ENCODE data around the gene PES1. TPM values are rescaled to one million over a fixed set of nuclear protein-coding genes. Genes with fewer than 3 reads are reported as not detected.

Gene PES1
- total RNA-seq, 1 donor from 2014 or later: 68.2 TPM

DNA sequence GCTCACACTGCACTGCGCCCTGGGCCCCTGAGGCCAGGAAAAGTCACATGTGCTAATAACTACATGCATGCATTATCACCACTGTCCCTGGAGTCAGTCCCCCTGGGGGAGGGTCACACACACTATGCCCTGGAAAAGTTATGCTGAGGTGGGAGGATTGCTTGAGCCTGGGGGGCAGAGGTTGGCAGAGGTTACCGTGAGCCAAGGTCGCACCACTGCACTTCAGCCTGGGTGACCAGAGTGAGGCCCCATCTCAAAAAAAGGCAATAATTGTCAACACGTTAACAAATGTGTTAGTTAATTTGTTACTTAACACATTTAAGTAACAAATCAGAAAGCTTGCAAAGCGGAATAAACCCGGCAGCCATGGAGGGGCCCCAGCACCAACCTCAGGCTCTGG, 31.8 kb downstream of the PES1 start:
- no peak for DNase-seq (ENCODE audit: low spot score in 2 of 2, unreplicated experiment in 2 of 2)
- TF ChIP-seq, protein P1, sequence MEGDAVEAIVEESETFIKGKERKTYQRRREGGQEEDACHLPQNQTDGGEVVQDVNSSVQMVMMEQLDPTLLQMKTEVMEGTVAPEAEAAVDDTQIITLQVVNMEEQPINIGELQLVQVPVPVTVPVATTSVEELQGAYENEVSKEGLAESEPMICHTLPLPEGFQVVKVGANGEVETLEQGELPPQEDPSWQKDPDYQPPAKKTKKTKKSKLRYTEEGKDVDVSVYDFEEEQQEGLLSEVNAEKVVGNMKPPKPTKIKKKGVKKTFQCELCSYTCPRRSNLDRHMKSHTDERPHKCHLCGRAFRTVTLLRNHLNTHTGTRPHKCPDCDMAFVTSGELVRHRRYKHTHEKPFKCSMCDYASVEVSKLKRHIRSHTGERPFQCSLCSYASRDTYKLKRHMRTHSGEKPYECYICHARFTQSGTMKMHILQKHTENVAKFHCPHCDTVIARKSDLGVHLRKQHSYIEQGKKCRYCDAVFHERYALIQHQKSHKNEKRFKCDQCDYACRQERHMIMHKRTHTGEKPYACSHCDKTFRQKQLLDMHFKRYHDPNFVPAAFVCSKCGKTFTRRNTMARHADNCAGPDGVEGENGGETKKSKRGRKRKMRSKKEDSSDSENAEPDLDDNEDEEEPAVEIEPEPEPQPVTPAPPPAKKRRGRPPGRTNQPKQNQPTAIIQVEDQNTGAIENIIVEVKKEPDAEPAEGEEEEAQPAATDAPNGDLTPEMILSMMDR (IDR thresholded peaks at IDR 0.05; ENCODE audit: unreplicated experiment): no peak
- Mint-ChIP-seq H3K27ac (no peak overlapping the region), H3K27me3 (ENCODE audit: low read depth) (no peaks in the 10 kb centered on the region), H3K4me3 (no peak overlapping the region), H3K9me3 (no peaks in the 10 kb centered on the region), H3K36me3 (no peaks in the 10 kb centered on the region), H3K4me1 (no peaks in the 10 kb centered on the region)

- Mint-ChIP-seq H3K27ac (no peak overlapping the region), H3K27me3 (ENCODE audit: low read depth) (no peaks in the 10 kb centered on the region), H3K36me3 (no peaks in the 10 kb centered on the region), H3K9me3 (no peaks in the 10 kb centered on the region), H3K4me3 (no peak overlapping the region), H3K4me1 (no peaks in the 10 kb centered on the region)
- DNase-seq (ENCODE audit: low spot score in 2 of 2, unreplicated experiment in 2 of 2): no peak
- TF ChIP-seq, protein P1 (IDR thresholded peaks at IDR 0.05; ENCODE audit: unreplicated experiment): no peak
Observed at GRCh38 chr22:30557243-30557642, 34.5 kb downstream of the PES1 start.

- Mint-ChIP-seq H3K36me3 (no peaks in the 10 kb centered on the region), H3K4me3 (no peak overlapping the region), H3K27ac (no peak overlapping the region), H3K4me1 (no peaks in the 10 kb centered on the region), H3K27me3 (ENCODE audit: low read depth) (no peaks in the 10 kb centered on the region), H3K9me3 (no peaks in the 10 kb centered on the region)
- no peak for DNase-seq (ENCODE audit: low spot score in 2 of 2, unreplicated experiment in 2 of 2)
- TF ChIP-seq, protein P1 (IDR thresholded peaks at IDR 0.05; ENCODE audit: unreplicated experiment): no peak
Observed at GRCh38 chr22:30556388-30556787, 35.3 kb downstream of the PES1 start.

DNA sequence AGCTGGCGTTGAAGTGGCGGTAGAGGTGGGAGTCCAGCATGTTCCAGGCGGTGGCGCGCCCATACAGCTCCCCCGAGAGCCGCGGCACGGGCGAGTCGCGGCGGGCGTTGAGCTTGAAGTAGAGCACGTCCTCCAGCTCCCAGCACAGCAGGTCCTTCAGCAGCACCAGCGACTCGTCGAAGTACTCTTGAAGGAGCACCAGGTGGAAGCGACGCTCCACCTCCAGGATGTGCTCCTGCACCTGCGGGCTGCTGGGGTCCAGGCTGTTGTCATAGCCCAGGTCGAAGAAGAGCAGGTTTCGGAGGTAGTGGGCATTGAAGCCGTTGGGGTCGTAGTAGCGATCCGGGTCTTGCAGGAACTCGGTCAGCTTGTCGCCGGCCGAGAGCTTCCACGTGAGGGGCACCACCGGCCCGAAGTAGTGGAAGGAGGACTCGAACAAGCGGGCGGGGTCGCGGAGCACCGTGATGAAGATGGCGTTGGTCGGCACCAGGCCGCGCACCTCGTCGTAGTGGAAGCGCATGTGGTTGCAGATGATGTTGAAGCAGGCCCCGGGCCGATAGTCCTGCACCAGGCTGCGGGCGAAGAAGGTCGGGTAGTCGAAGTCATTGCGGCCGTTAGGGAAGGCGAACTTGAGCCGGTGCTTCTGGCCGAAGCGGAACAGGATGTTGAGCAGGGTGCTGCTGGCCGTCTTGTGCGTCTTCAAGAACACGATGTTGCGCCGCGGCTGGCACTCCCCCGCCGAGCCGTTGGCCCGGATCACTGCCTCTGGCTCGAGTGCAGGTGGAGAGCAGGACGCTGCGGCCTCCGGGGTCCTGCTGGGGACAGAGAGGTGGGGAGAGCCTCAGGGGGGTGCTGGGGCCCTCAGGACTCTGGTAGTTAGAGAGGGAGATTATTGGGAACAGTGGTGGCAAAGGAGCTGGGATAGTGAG, 36.2 kb downstream of the PES1 start:
- no peak overlapping the region for H3K27ac Mint-ChIP-seq
- DNase-seq (ENCODE audit: low spot score in 2 of 2, unreplicated experiment in 2 of 2): no peak
- no peak overlapping the region for H3K4me3 Mint-ChIP-seq
- no peaks in the 10 kb centered on the region for H3K9me3 Mint-ChIP-seq
- no peaks in the 10 kb centered on the region for H3K4me1 Mint-ChIP-seq
- H3K36me3 Mint-ChIP-seq: no peaks in the 10 kb centered on the region
- TF ChIP-seq, protein P1 (IDR thresholded peaks at IDR 0.05; ENCODE audit: unreplicated experiment): no peak
- no peaks in the 10 kb centered on the region for H3K27me3 Mint-ChIP-seq (ENCODE audit: low read depth)

DNA sequence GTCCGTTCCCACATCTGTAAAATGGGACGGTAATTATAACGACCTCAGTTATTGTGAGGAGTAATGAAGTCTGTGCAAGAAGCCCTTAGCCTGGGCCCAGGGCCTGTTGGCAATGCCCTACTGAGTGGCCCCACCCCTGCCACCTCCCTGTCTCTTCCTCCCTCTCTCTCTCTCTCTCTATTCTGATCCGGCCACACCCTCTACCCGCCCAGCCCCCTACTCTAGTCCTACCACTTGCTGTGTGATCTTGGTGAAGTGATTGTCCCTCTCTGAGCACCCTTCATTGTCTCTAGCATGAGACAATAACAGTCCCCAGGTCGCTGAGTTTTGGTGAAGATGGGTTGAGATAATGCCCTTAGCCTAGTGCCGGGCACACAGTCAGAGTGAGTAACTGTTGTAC, 37.7 kb downstream of the PES1 start:
- no peak for DNase-seq (ENCODE audit: low spot score in 2 of 2, unreplicated experiment in 2 of 2)
- Mint-ChIP-seq H3K27me3 (ENCODE audit: low read depth) (peaks cover 4% of the 10 kb centered on the region), H3K9me3 (no peaks in the 10 kb centered on the region), H3K36me3 (no peaks in the 10 kb centered on the region), H3K4me3 (no peak overlapping the region), H3K27ac (no peak overlapping the region), H3K4me1 (no peaks in the 10 kb centered on the region)
- TF ChIP-seq, protein P1 (IDR thresholded peaks at IDR 0.05; ENCODE audit: unreplicated experiment): no peak
